Mesenchymal stem cell (in vitro differentiated cells and primary cell): ENCODE data around the gene MPHOSPH10.
"Not testable (repeated sequence)": the region's sequence is repeated elsewhere in the genome, so short reads cannot be mapped to it uniquely, and the experiment has no call there.

Experiments
- DNase-seq: peaks from one replicate; pipeline ENCODE4 v3.0.0-alpha.2; 2013
- H2AFZ ChIP-seq: one replicate; pipeline ENCODE4 v1.6.1; 2013; ENCODE audit warnings: low read depth, mild to moderate bottlenecking, control low read depth, inconsistent platforms, low read length, moderate library complexity
- H2AK5ac ChIP-seq: 2 replicates; pipeline ENCODE4 v1.6.1; 2013; ENCODE audit warnings: low read length, moderate library complexity, mild to moderate bottlenecking, inconsistent platforms; ENCODE audit not compliant: severe bottlenecking
- H2BK120ac ChIP-seq: one replicate; pipeline ENCODE4 v1.6.1; 2013; ENCODE audit warnings: low read depth, mild to moderate bottlenecking, inconsistent platforms, low read length, moderate library complexity
- H2BK12ac ChIP-seq, 2 experiments: one replicate each; pipeline ENCODE4 v1.6.1; 2013; ENCODE audit warnings: inconsistent platforms in 2 of 2, low read length in 2 of 2, mild to moderate bottlenecking in 2 of 2, moderate library complexity in 2 of 2, control low read depth in 1 of 2
- H2BK15ac ChIP-seq: one replicate; pipeline ENCODE4 v1.6.1; 2013; ENCODE audit warnings: mild to moderate bottlenecking, low read depth, inconsistent platforms; ENCODE audit not compliant: poor library complexity, severe bottlenecking
- H2BK5ac ChIP-seq: 2 replicates; pipeline ENCODE4 v1.6.1; 2013; ENCODE audit warnings: low read depth, mild to moderate bottlenecking, low read length, control low read depth, inconsistent platforms; ENCODE audit not compliant: poor library complexity, severe bottlenecking
- H3K14ac ChIP-seq, 2 experiments: one replicate each; pipeline ENCODE4 v1.6.1; 2013; ENCODE audit warnings: inconsistent platforms in 2 of 2, low read length in 2 of 2, control low read depth in 1 of 2, mild to moderate bottlenecking in 1 of 2, moderate library complexity in 1 of 2
- H3K18ac ChIP-seq, 2 experiments: one replicate each; pipeline ENCODE4 v1.6.1; 2013; ENCODE audit warnings: inconsistent platforms in 2 of 2, low read length in 2 of 2, control low read depth in 1 of 2, low read depth in 1 of 2, mild to moderate bottlenecking in 1 of 2
- H3K23ac ChIP-seq, 2 experiments: one replicate each; pipeline ENCODE4 v1.6.1; 2013; ENCODE audit warnings: inconsistent platforms in 2 of 2, low read length in 2 of 2, mild to moderate bottlenecking in 2 of 2, moderate library complexity in 2 of 2, control low read depth in 1 of 2
- H3K27ac ChIP-seq: 2 replicates; pipeline ENCODE4 v1.5.1; 2013; ENCODE audit warnings: mild to moderate bottlenecking, moderate library complexity, low read length, control low read depth, inconsistent platforms; ENCODE audit not compliant: poor library complexity, severe bottlenecking
- H3K27me3 ChIP-seq, 2 experiments: 2 replicates each; pipeline versions ENCODE4 v1.6.1 to v1.7.0; 2013; ENCODE audit warnings: low read length in 2 of 2, mild to moderate bottlenecking in 2 of 2, moderate library complexity in 2 of 2, control low read depth in 1 of 2, inconsistent platforms in 1 of 2; ENCODE audit not compliant: control insufficient read depth in 1 of 2, insufficient read depth in 1 of 2
- H3K36me3 ChIP-seq, 2 experiments: 2 replicates each; pipeline versions ENCODE4 v1.6.1 to v1.7.0; 2013; ENCODE audit warnings: low read length in 2 of 2, control low read depth in 1 of 2, inconsistent platforms in 1 of 2, low read depth in 1 of 2, mild to moderate bottlenecking in 1 of 2; ENCODE audit not compliant: insufficient read depth in 2 of 2, control insufficient read depth in 1 of 2
- H3K4ac ChIP-seq, 2 experiments: one replicate each; pipeline ENCODE4 v1.6.1; 2013; ENCODE audit warnings: inconsistent platforms in 2 of 2, low read length in 2 of 2, mild to moderate bottlenecking in 2 of 2, moderate library complexity in 2 of 2, control low read depth in 1 of 2, low read depth in 1 of 2
- H3K4me1 ChIP-seq: 2 replicates; pipeline ENCODE4 v1.6.1; 2013; ENCODE audit warnings: low read depth, low read length, control low read depth; ENCODE audit not compliant: control insufficient read depth, insufficient read depth
- H3K4me2 ChIP-seq: 2 replicates; pipeline ENCODE4 v1.6.1; 2013; ENCODE audit warnings: low read length, mild to moderate bottlenecking, inconsistent platforms; ENCODE audit not compliant: poor library complexity, severe bottlenecking
- H3K4me3 ChIP-seq, 2 experiments: 2 replicates each; pipeline versions ENCODE4 v1.5.1 to v1.7.0; 2013; ENCODE audit warnings: low read length in 2 of 2, mild to moderate bottlenecking in 2 of 2, control low read depth in 1 of 2, low read depth in 1 of 2; ENCODE audit not compliant: insufficient read depth in 1 of 2
- H3K79me1 ChIP-seq: replicated peaks from 2 replicates; pipeline ENCODE4 v1.6.1; 2013; ENCODE audit warnings: mild to moderate bottlenecking, control low read depth, low read length, inconsistent platforms; ENCODE audit not compliant: poor library complexity, severe bottlenecking
- H3K9ac ChIP-seq: 2 replicates; pipeline ENCODE4 v1.7.0; 2013; ENCODE audit warnings: mild to moderate bottlenecking, low read length, moderate library complexity
- H3K9me3 ChIP-seq: 2 replicates; pipeline ENCODE4 v1.7.0; 2013; ENCODE audit warnings: mild to moderate bottlenecking, low read length; ENCODE audit not compliant: control insufficient read depth
- H4K8ac ChIP-seq: one replicate; pipeline ENCODE4 v1.6.1; 2013; ENCODE audit warnings: inconsistent platforms, mild to moderate bottlenecking, low read length, moderate library complexity
- H4K91ac ChIP-seq: one replicate; pipeline ENCODE4 v1.6.1; 2013; ENCODE audit warnings: mild to moderate bottlenecking, low read length, inconsistent platforms
- WGBS: methylation state at CpG from one replicate; pipeline ENCODE4 v1.1.7; 2013; ENCODE audit warnings: mixed read lengths; 5-methylcytosine and 5-hydroxymethylcytosine counted together

MPHOSPH10 gene

DNA sequence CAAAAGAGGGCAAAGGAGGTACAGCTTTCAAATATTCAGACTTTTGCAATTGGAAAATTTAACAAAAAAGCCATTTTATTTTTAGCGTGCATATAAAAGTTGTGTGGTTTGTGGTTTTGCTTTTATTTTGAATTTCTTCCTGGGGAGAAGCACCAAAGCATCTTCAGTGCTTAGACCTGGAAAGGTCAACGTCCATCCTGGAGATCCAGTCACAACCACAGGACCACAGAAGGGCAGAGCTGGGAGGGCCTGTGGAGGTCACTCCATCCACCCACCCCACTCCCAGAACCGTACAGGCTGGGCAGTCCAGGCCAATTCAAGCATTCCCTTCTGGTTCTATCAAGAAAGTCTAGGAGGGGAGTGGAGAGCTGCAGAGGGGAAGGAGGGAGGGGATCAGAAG, 43.8 kb downstream of the MPHOSPH10 start:
- no peak overlapping the region for H3K9ac ChIP-seq
- H3K4me2 ChIP-seq = no peak overlapping the region
- H2AK5ac ChIP-seq = no peak overlapping the region
- no peak overlapping the region for H3K23ac ChIP-seq
- 76% methylated on average over 3 of the region's 3 CpGs for WGBS
- no peak overlapping the region for H3K4ac ChIP-seq
- H2AFZ ChIP-seq = no peak overlapping the region
- H3K36me3 ChIP-seq = no peaks in the 10 kb centered on the region
- no peaks in the 10 kb centered on the region for H3K79me1 ChIP-seq
- no peak overlapping the region for H2BK12ac ChIP-seq
- no peaks in the 10 kb centered on the region for H3K4me1 ChIP-seq
- no peak for DNase-seq
- H4K91ac ChIP-seq = no peak overlapping the region
- no peak overlapping the region for H3K4me3 ChIP-seq
- H3K14ac ChIP-seq = no peak overlapping the region
- H2BK15ac ChIP-seq = no peak overlapping the region
- no peak overlapping the region for H4K8ac ChIP-seq
- H2BK120ac ChIP-seq = no peak overlapping the region
- H3K18ac ChIP-seq = no peak overlapping the region
- peaks cover 43 to 48% of the 10 kb centered on the region in 2 experiments for H3K27me3 ChIP-seq
- no peak overlapping the region for H3K27ac ChIP-seq
- no peaks in the 10 kb centered on the region for H3K9me3 ChIP-seq
- H2BK5ac ChIP-seq = no peak overlapping the region

DNA sequence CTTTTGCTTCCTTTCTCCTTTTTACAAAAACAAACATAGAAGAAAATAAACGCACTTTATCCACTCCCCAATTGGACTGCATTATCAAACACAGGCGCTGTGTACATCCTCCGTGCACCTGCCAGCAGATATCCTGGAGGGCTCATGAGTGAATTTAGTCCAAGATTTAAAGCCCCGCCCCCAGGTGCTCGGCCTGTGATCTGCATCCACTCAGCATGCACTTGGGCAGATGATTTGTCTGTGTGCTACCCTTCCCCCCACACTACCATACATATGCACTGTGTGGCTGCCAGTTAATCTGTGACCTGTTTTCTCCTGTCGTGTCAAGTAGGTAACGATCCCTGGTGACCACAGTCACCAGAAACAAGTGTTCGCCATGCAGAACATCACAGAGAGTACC, 48.4 kb downstream of the MPHOSPH10 start:
- whole genome bisulfite sequencing = 75% methylated on average over 8 of the region's 8 CpGs
- H3K4ac ChIP-seq, H2BK12ac ChIP-seq, H3K9me3 ChIP-seq, H3K9ac ChIP-seq, H2AK5ac ChIP-seq, H2BK120ac ChIP-seq, H2BK5ac ChIP-seq, H4K8ac ChIP-seq, H3K18ac ChIP-seq, H2BK15ac ChIP-seq, H3K27ac ChIP-seq, H3K79me1 ChIP-seq, H3K4me2 ChIP-seq, H3K4me3 ChIP-seq, H2AFZ ChIP-seq, H3K14ac ChIP-seq, H3K4me1 ChIP-seq, H4K91ac ChIP-seq, H3K23ac ChIP-seq, DNase-seq, H3K36me3 ChIP-seq: not testable (repeated sequence)
- H3K27me3 ChIP-seq = peaks cover 41 to 42% of the 10 kb centered on the region in 2 experiments

DNA sequence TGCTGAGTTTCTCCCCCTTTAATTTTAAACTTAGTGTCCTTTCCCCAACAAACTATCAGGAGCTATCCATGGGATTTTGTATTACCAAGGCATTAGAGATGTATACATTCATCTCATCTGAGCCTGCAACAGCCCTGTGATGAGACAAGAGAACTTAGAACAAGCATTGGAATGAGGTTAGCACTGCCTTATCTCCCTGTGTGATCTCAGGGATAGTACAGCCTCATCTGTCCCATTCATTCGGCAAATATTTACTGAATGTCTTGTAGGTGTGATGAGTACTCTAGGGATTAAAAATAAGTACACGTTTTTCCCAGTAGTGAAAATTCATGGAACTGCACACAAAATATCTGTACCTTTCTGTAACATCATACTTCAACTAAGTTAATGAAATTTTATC, 50.9 kb downstream of the MPHOSPH10 start:
- Histone ChIP-seq H2BK12ac (no peak overlapping the region), H3K4me1 (no peaks in the 10 kb centered on the region), H4K91ac (no peak overlapping the region), H3K4me2 (no peak overlapping the region), H3K27ac (no peak overlapping the region), H3K9ac (no peak overlapping the region), H3K9me3 (no peaks in the 10 kb centered on the region), H2AK5ac (no peak overlapping the region), H4K8ac (no peak overlapping the region), H2BK5ac (no peak overlapping the region), H3K14ac (no peak overlapping the region), H3K36me3 (no peaks in the 10 kb centered on the region), H3K4me3 (no peak overlapping the region), H2BK15ac (no peak overlapping the region), H3K27me3 (peaks cover 22 to 24% of the 10 kb centered on the region in 2 experiments), H3K79me1 (no peaks in the 10 kb centered on the region), H3K23ac (no peak overlapping the region), H2AFZ (no peak overlapping the region), H3K4ac (no peak overlapping the region), H2BK120ac (no peak overlapping the region), H3K18ac (no peak overlapping the region)
- no peak for DNase-seq
- no CpG with 5 or more reads among the region's 2 CpGs for WGBS

DNA sequence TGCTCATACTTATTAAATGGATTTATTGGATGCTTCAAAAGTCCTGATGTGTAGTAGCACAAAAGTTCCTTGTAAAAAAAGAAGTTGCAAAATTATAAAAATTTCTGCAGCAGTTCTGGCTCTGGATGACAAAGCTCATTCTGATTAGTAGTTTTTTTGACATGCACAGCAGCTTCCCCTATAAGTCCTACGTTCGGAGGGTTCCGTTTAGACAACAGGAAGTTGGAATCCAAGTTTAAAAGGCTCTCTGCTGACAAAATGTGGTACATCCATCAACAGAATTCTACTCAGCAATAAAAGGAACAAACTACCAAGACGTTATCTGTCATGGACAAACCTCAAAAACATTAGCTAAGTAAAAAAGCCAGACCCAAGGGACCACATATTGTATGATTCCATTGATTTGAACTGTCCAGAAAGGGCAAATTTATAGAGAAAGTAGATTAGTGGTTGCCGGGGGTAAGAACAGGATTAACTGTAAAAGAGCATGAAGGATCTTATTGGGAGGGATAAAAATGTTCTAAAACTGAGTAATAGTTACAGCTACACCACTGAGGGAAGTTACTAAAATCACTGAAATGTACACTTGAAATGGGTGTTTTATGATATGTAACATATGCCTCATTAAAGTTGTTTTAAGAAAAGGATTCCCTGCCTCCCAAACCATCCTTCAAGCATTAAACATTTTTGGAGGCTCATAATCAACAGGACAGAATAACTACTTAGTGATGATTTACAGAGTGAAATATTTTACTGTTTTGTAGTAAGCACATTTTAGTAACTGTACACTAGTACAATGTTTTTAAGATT, 53.1 kb downstream of the MPHOSPH10 start:
- not testable (repeated sequence) for H3K4me2 ChIP-seq, H3K79me1 ChIP-seq, H2BK120ac ChIP-seq, H2AFZ ChIP-seq, DNase-seq, H2BK12ac ChIP-seq, H2BK5ac ChIP-seq, H3K14ac ChIP-seq, H3K9me3 ChIP-seq, H3K18ac ChIP-seq, H3K23ac ChIP-seq, H4K91ac ChIP-seq, H3K4me1 ChIP-seq, H3K36me3 ChIP-seq, H2AK5ac ChIP-seq, H4K8ac ChIP-seq, H2BK15ac ChIP-seq, H3K27ac ChIP-seq, H3K4ac ChIP-seq, H3K27me3 ChIP-seq
- WGBS = 62% methylated on average over 1 of the region's 5 CpGs
- H3K9ac ChIP-seq = peak overlapping the region; percentile 29
- H3K4me3 ChIP-seq = peak overlapping the region in 1 of 2 experiments; percentile 58
